Measurements from ENCODE around the gene DSP. TPM values are rescaled to one million over a fixed set of nuclear protein-coding genes. Genes with fewer than 3 reads are reported as not detected.

DSP gene
- total and polyA plus RNA-seq, 12 donors = 4.1 to 61.4 (median 38.8) TPM

DNA sequence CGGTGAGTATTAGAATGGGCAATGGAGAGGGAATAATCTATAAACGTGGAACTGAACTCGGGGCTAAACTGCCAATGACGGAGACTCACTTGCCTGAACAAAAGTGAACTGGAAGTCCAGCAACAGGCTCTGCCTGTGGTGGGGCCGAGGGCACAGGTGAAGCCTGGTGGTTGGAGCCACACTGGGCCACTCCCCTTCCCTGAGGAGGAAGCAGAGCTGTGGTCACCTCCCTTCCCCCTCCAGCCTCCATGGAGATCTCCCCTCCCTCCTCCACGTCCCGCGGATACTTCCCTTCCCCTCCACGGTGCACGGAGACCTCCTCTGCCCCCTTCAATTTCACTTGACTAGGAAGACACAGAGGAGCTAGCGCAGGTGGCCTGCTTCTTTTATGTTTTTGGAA, 14.7 kb upstream of the DSP start:
- Histone ChIP-seq H3K27me3 (peaks cover 13% of the 10 kb centered on the region), H3K27ac (no peak overlapping the region), H3K4me1 (replicated peaks in 1 of 2) (no peaks in the 10 kb centered on the region), H3K4me3 (no peak overlapping the region), H3K9me3 (replicated peaks in 1 of 3) (no peaks in the 10 kb centered on the region), H3K36me3 (replicated peaks in 1 of 2) (no peaks in the 10 kb centered on the region)
- TF ChIP-seq, protein P1, sequence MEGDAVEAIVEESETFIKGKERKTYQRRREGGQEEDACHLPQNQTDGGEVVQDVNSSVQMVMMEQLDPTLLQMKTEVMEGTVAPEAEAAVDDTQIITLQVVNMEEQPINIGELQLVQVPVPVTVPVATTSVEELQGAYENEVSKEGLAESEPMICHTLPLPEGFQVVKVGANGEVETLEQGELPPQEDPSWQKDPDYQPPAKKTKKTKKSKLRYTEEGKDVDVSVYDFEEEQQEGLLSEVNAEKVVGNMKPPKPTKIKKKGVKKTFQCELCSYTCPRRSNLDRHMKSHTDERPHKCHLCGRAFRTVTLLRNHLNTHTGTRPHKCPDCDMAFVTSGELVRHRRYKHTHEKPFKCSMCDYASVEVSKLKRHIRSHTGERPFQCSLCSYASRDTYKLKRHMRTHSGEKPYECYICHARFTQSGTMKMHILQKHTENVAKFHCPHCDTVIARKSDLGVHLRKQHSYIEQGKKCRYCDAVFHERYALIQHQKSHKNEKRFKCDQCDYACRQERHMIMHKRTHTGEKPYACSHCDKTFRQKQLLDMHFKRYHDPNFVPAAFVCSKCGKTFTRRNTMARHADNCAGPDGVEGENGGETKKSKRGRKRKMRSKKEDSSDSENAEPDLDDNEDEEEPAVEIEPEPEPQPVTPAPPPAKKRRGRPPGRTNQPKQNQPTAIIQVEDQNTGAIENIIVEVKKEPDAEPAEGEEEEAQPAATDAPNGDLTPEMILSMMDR (IDR thresholded peaks at IDR 0.05) = no peak
- no peak for TF ChIP-seq POLR2A (IDR thresholded peaks at IDR 0.05)
- WGBS, 4 donors = 46 to 53% (median 49%) methylated on average over 11 of the region's 11 CpGs
- intact Hi-C loops (cut with DNase I) = no loop called here
- no peak for DNase-seq

DNA sequence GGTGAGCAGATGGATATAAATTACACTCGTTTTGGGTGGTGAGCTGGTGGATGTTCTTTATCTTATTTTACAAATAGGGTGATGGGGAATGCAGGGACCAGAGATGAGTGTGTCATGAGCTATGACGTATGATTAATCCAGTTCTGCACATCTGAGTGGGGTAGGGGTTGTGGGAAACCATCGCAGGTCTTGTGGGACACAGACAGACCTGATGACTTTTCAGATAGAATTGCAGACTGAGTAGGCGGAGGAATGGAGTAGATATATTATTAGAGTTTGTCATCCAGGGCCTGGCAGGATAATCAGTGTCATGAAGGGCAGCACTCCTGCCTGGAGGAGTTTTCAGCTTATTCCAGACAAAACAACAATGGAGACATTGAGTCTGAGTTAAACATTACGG, 12.9 kb upstream of the DSP start:
- DNase-seq = no peak
- Histone ChIP-seq H3K4me1 (replicated peaks in 1 of 2) (no peaks in the 10 kb centered on the region), H3K27ac (no peak overlapping the region), H3K4me3 (no peak overlapping the region), H3K27me3 (peaks cover 13% of the 10 kb centered on the region), H3K9me3 (replicated peaks in 1 of 3) (no peaks in the 10 kb centered on the region), H3K36me3 (replicated peaks in 1 of 2) (no peaks in the 10 kb centered on the region)
- TF ChIP-seq, protein P1 (IDR thresholded peaks at IDR 0.05) = no peak
- TF ChIP-seq POLR2A (IDR thresholded peaks at IDR 0.05) = no peak
- intact Hi-C loops (cut with DNase I) = no loop called here
- 57 to 67% (median 63%) methylated on average over 5 of the region's 5 CpGs for WGBS, 4 donors

DNA sequence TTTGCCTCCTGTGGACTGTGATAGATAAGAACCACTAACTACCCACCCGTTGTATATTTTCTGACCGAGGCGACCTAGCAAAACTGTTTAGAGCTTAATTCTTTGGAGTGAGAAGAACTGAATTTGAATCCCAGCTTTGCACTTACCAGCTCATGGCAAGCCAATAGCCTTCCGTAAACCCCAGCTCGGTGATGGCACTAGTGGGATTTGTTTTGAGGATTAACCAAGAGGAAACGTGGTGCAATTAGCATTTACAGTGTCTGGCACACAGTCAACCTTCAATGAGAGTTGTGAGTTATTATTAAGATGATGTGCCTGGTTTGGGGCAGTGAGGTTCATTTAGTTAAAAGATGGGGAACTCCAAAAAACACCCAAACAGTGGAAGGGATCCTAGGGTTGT, 12.3 kb upstream of the DSP start:
- H3K27me3 ChIP-seq = peaks cover 13% of the 10 kb centered on the region
- H3K4me1 ChIP-seq (replicated peaks in 1 of 2) = no peaks in the 10 kb centered on the region
- no peak for TF ChIP-seq POLR2A (IDR thresholded peaks at IDR 0.05)
- TF ChIP-seq, protein P1 (IDR thresholded peaks at IDR 0.05) = no peak
- 63 to 67% (median 65%) methylated on average over 6 of the region's 6 CpGs for WGBS, 4 donors
- no peaks in the 10 kb centered on the region for H3K36me3 ChIP-seq (replicated peaks in 1 of 2)
- no peak overlapping the region for H3K4me3 ChIP-seq
- H3K9me3 ChIP-seq (replicated peaks in 1 of 3) = no peaks in the 10 kb centered on the region
- intact Hi-C loops (cut with DNase I) = no loop called here
- no peak overlapping the region for H3K27ac ChIP-seq
- DNase-seq = no peak

DNA sequence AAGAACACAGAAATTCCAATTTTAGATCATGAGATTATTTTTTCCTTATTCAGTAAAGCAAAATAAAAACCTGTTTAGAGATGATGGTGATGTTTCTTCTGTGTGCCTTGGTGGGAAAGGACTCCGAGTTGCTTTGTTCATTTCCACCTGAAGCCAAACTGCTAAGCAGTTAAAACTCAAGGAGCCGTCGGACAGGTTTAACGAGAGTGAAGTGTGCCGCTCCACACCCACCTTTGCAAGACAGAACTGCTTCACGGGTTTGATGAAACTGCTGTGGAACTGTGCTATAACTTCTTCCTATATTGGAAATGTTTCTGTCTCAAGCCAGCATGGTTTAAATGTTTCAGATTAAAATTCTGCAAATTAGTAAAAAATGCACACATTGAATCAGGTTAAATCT, 9.2 kb upstream of the DSP start:
- H3K27me3 ChIP-seq = peaks cover 4% of the 10 kb centered on the region
- H3K4me1 ChIP-seq (replicated peaks in 1 of 2) = no peaks in the 10 kb centered on the region
- no peaks in the 10 kb centered on the region for H3K36me3 ChIP-seq (replicated peaks in 1 of 2)
- no peak overlapping the region for H3K27ac ChIP-seq
- no peak for DNase-seq
- intact Hi-C loops (cut with DNase I) = no loop called here
- WGBS, 4 donors = 79 to 84% (median 81%) methylated on average over 6 of the region's 6 CpGs
- TF ChIP-seq POLR2A (IDR thresholded peaks at IDR 0.05) = no peak
- TF ChIP-seq, protein P1 (IDR thresholded peaks at IDR 0.05) = no peak
- H3K4me3 ChIP-seq = no peak overlapping the region
- no peaks in the 10 kb centered on the region for H3K9me3 ChIP-seq (replicated peaks in 1 of 3)
